ENCODE measurements around the gene BEGAIN.

DNA sequence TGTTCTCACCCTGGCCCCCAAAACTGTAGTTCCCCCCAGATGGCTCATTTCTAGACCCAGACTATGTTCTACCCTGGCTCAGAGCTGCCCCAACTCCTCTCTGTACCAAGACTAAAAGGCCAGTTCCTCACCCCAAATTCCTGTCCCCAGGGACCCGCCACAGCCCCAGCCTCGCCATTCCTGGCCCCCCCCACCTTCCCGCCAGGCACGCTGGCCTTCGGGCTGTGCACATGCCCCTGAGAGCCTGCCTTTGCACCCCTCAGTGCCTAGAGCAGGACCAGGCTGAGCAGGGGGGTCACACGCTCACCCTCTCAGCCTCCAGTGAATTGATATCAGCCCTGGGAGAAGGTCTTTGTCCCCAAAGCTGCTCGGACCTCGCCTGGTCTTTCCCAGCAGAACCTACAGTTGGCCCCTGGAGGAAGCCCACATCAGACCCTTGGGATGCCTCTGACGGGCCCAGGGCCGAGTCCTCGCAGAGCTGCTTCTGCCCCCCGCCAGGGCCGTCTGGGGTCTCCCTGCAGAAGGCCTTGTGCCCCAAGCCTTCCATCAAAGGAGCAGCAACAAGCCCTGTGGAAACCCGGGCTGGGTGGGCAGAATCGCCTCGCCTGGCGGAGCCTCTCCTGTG lies 32.4 kb downstream of the BEGAIN start:
- TF ChIP-seq, protein P1, sequence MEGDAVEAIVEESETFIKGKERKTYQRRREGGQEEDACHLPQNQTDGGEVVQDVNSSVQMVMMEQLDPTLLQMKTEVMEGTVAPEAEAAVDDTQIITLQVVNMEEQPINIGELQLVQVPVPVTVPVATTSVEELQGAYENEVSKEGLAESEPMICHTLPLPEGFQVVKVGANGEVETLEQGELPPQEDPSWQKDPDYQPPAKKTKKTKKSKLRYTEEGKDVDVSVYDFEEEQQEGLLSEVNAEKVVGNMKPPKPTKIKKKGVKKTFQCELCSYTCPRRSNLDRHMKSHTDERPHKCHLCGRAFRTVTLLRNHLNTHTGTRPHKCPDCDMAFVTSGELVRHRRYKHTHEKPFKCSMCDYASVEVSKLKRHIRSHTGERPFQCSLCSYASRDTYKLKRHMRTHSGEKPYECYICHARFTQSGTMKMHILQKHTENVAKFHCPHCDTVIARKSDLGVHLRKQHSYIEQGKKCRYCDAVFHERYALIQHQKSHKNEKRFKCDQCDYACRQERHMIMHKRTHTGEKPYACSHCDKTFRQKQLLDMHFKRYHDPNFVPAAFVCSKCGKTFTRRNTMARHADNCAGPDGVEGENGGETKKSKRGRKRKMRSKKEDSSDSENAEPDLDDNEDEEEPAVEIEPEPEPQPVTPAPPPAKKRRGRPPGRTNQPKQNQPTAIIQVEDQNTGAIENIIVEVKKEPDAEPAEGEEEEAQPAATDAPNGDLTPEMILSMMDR (IDR thresholded peaks at IDR 0.05): no peak
- TF ChIP-seq POLR2A (IDR thresholded peaks at IDR 0.05): no peak
